Measurements from ENCODE around the gene NMNAT2. TPM values are rescaled to one million over a fixed set of nuclear protein-coding genes. Genes with fewer than 3 reads are reported as not detected.
A peak's percentile ranks its signal among the peaks of the same experiment; 100 is the strongest.

Gene NMNAT2
- total RNA-seq, 3 donors from 2014 or later = 0.29 to 2.4 (median 1.6) TPM

DNA sequence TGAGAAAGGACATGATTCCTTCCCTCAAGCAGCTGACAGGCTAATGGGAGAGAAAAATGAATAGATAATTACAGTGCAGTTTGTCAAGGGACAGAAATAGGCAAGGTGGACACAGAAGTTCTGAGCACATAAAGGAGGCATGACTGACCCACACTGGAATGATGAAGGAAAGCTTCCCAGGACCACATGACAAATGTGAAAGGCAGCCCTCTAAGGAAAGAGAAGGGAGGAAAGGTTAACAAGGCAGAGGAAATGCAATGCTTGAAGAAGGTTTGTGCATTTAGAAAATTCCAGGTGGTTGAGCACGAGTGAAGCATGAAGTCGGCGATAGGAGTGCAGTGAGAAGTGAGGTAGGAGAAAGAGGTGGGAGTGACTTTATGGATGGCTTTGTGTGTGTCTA is 194.7 kb downstream of the NMNAT2 start:
- Histone ChIP-seq H3K27me3 (no peaks in the 10 kb centered on the region), H3K9me3 (no peaks in the 10 kb centered on the region), H3K4me1 (no peaks in the 10 kb centered on the region), H3K36me3 (no peaks in the 10 kb centered on the region), H3K27ac (no peak overlapping the region), H3K4me3 (no peak overlapping the region)
- intact Hi-C loops (cut with DNase I; ENCODE audit: low total_unique reads) = no loop called here
- TF ChIP-seq POLR2AphosphoS5 (IDR thresholded peaks at IDR 0.05) = no peak
- no peak for TF ChIP-seq POLR2A (IDR thresholded peaks at IDR 0.05)
- TF ChIP-seq, protein P1, sequence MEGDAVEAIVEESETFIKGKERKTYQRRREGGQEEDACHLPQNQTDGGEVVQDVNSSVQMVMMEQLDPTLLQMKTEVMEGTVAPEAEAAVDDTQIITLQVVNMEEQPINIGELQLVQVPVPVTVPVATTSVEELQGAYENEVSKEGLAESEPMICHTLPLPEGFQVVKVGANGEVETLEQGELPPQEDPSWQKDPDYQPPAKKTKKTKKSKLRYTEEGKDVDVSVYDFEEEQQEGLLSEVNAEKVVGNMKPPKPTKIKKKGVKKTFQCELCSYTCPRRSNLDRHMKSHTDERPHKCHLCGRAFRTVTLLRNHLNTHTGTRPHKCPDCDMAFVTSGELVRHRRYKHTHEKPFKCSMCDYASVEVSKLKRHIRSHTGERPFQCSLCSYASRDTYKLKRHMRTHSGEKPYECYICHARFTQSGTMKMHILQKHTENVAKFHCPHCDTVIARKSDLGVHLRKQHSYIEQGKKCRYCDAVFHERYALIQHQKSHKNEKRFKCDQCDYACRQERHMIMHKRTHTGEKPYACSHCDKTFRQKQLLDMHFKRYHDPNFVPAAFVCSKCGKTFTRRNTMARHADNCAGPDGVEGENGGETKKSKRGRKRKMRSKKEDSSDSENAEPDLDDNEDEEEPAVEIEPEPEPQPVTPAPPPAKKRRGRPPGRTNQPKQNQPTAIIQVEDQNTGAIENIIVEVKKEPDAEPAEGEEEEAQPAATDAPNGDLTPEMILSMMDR (IDR thresholded peaks at IDR 0.05) = no peak
- no peak for DNase-seq (ENCODE audit: low spot score in 2 of 2)

DNA sequence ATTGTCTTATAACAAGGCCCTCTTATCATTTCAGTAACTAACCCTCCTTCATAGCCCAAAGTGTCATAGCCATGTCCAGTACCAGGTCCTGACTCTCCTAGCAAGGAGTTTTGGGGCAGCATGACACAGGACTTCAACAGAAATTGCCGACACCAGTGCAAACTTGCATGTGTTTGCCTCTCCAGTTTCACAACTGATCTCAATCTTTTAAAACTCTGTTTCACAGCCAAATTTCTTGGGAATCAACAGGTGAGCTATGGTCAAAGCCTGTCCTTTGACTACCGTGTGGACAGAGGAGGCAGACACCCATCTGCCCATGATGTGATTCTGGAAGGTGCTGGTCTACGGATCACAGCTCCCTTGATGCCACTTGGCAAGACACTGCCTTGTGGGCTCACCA is 195.3 kb downstream of the NMNAT2 start:
- DNase-seq (ENCODE audit: low spot score in 2 of 2) = no peak
- TF ChIP-seq, protein P1 (IDR thresholded peaks at IDR 0.05) = no peak
- no peak for TF ChIP-seq POLR2AphosphoS5 (IDR thresholded peaks at IDR 0.05)
- TF ChIP-seq POLR2A (IDR thresholded peaks at IDR 0.05) = no peak
- H3K4me3 ChIP-seq = no peak overlapping the region
- H3K36me3 ChIP-seq = no peaks in the 10 kb centered on the region
- no peaks in the 10 kb centered on the region for H3K9me3 ChIP-seq
- intact Hi-C loops (cut with DNase I; ENCODE audit: low total_unique reads) = no loop called here
- H3K27me3 ChIP-seq = no peaks in the 10 kb centered on the region
- no peaks in the 10 kb centered on the region for H3K4me1 ChIP-seq
- no peak overlapping the region for H3K27ac ChIP-seq

DNA sequence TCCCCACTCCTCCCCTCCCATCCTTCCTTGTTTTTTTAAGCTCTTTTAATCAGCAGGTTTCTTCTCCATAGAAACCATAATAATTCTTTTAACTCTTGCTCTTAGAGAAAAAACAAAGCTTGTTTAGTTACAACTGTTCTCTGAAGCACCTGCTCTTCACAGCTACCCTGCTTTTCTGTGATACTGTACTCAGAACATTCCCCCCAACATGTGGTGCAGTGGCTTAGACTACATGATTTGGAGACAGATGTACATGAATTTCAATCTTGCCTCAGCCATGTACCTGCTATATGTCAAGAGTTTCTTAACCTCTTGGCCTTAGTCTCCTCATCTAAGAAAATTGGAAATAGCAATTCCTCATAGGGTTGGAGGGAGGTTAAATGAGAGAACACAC is 198.6 kb downstream of the NMNAT2 start:
- TF ChIP-seq POLR2AphosphoS5 (IDR thresholded peaks at IDR 0.05) = no peak
- TF ChIP-seq, protein P1 (IDR thresholded peaks at IDR 0.05) = no peak
- TF ChIP-seq POLR2A (IDR thresholded peaks at IDR 0.05) = no peak
- intact Hi-C loops (cut with DNase I; ENCODE audit: low total_unique reads) = no loop called here

DNA sequence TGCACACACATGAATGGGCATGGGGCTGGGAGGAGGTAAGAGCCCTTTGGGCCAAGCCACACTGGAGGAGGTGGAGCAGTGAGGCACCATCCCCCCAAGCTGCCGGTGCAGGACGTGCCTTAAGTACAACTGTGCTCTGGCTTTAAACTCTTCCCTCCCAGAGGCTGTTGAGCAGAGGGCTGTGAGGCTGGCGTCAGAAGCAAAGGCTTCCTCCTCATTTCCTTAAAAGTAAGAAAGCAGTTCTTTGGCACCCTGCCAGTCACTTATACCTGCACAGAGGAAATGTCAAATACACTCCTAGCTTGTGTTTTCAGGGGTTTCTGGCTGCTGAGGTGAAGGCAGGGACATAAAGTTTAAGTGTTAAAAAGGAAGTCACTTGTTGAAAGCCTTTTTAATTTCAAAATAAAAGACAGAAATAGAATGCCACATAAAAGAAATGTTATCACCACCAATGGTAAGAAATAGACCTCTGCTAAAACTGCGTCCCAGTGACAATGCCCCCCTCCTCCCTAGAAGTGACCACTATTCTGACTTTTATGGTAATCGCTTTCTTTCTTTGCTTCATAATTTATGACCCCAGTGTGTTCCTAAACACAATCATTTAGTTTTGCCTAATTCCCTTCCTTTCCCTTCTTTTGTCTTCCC is 199.1 kb downstream of the NMNAT2 start:
- Histone ChIP-seq H3K4me1 (peaks cover 0 to 6% of the 10 kb centered on the region in 2 donors), H3K27me3 (no peaks in the 10 kb centered on the region), H3K36me3 (no peaks in the 10 kb centered on the region), H3K4me3 (no peak overlapping the region), H3K9me3 (no peaks in the 10 kb centered on the region), H3K27ac (peak overlapping the region; percentile 50 to 83)
- intact Hi-C loops (cut with DNase I; ENCODE audit: low total_unique reads) = no loop called here
- TF ChIP-seq POLR2AphosphoS5 (IDR thresholded peaks at IDR 0.05) = peak in 1 of 3 donors; percentile 15
- TF ChIP-seq, protein P1 (IDR thresholded peaks at IDR 0.05) = no peak
- DNase-seq (ENCODE audit: low spot score in 2 of 2) = peak; percentile 56 to 75

More for the DNA sequence above, 198.6 kb downstream of the NMNAT2 start:
- peaks cover 0 to 6% of the 10 kb centered on the region in 2 donors for H3K4me1 ChIP-seq
- H3K36me3 ChIP-seq = no peaks in the 10 kb centered on the region
- peak overlapping the region; percentile 10 to 83 for H3K27ac ChIP-seq
- H3K27me3 ChIP-seq = no peaks in the 10 kb centered on the region
- no peak overlapping the region for H3K4me3 ChIP-seq
- DNase-seq (ENCODE audit: low spot score in 2 of 2) = no peak
- H3K9me3 ChIP-seq = no peaks in the 10 kb centered on the region

DNA sequence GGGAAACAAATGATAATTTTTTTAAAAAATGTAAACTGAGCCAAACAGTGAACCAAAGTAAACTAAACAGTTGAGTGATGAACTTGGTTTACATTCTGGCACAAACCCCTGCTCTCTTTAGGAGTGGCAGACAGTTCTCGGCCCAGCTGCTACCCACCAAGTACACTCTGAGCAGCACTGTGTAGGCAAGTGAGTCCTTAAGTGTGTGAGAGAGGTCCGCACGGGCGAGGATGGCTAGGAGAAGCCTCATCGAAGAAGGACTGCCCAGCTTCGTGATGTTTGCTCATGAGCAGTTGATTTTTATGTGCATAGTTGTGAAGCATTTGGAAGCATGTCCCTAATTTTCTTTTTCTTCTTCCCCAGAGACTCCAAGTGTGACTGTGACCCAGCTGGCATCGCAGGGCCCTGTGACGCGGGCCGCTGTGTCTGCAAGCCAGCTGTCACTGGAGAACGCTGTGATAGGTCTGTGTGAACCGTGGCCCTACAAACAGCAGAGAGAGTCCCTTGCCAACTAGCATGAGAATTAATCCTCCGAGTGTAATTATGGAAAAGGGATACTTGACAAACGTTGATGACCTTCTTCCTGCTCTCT is 200.1 kb downstream of the NMNAT2 start:
- peak overlapping the region; percentile 50 to 83 for H3K27ac ChIP-seq
- H3K9me3 ChIP-seq = no peaks in the 10 kb centered on the region
- H3K36me3 ChIP-seq = no peaks in the 10 kb centered on the region
- no peaks in the 10 kb centered on the region for H3K27me3 ChIP-seq
- H3K4me1 ChIP-seq = peaks cover 0 to 6% of the 10 kb centered on the region in 2 donors
- intact Hi-C loops (cut with DNase I; ENCODE audit: low total_unique reads) = no loop called here
- TF ChIP-seq POLR2AphosphoS5 (IDR thresholded peaks at IDR 0.05) (peak in 1 of 3 donors; percentile 17), POLR2A (IDR thresholded peaks at IDR 0.05) (no peak)
- TF ChIP-seq, protein P1 (IDR thresholded peaks at IDR 0.05) = no peak
- H3K4me3 ChIP-seq = no peak overlapping the region
- DNase-seq (ENCODE audit: low spot score in 2 of 2) = no peak
